HG03066 (cell line): ENCODE measurements around the gene HCFC1.
A peak's percentile ranks its signal among the peaks of the same experiment; 100 is the strongest.

Experiments used
- ATAC-seq: cut with Tn5 transposase; IDR thresholded peaks from one replicate; pipeline ENCODE4 v1.9.1; 2021; ENCODE audit warnings: low read depth; ENCODE audit not compliant: unreplicated experiment

HCFC1 gene

DNA sequence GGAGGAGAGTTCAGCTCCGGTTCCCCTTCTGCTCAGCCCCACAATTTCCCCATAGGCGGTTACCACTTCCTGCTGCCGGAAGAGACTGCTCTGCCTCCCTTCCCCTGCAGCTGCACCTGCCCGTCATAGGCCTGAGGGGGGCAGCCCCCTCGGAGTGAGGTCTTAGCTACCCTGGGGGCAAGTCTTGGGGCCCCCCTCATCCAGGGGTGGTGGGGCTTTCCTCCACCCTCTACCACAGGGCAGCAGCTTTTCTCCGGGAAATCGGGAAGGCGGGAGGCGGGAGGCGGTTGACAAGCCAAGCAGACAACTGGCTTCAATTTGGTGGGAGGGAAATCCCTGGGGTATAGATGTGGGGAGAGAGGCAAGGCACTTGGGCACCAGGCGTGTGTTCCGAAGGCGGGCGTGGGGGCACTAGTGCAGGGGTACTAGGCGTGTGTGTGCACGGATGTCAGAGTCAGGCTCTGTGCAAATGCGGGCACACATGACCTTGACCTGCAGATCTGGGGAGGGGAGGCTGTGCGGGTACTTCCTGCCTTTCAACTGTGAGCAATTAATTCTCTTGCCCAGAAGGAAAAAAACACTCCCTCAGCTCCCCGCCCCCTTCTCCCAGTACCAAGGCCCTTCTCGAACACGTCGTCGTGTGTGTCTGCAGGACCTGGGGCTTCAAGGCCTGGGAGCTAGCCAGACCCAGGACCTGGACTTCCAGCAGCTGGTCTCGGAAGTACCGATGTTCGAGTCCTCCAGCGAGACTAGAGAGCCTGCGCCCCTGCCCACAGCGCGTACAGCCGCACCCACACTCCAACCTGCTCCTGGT, 44.6 kb downstream of the HCFC1 start:
- peak; percentile 43 for ATAC-seq

DNA sequence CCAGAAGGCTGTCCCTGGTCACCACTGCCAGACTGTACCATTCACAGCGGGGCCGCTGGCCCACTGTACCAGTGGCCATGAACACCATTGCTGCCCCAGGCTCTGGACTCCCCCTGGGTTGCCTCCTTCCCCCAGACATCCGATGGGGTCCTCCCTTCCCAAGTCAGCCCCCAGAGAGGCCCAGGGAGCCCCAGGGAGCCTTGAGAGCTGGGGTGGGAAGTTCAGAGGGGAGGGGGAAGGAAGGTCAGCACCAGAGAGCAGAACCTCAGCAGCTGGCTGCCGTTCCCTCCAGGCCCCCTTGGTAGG, 45.1 kb downstream of the HCFC1 start:
- ATAC-seq: no peak

- no peak for ATAC-seq
These were observed 45.7 kb downstream of the HCFC1 start, which contains the start of gene ARHGAP4 for GRCh38 chrX:153925739-153926551. ARHGAP4 (minus strand) TSS chrX:153926264; CDS start chrX:153926202, 62 bp downstream.

DNA sequence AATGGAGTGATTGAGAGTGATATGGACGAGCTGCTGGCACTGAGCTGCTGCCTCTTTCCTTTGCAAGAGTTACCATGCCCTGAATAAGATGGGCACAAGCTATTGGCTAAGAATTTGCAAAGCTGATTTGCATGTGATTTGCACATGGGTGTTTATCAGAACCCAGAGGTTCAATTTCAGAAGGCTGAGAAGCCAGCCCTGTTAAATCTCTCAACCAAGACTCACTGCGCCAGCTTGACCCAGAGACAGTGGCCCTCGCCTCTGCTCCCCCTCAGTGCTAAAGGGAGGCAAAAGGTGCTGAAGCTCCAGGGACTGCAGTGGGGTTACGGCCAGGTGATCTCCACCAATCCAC, 46.3 kb downstream of the HCFC1 start:
- no peak for ATAC-seq

DNA sequence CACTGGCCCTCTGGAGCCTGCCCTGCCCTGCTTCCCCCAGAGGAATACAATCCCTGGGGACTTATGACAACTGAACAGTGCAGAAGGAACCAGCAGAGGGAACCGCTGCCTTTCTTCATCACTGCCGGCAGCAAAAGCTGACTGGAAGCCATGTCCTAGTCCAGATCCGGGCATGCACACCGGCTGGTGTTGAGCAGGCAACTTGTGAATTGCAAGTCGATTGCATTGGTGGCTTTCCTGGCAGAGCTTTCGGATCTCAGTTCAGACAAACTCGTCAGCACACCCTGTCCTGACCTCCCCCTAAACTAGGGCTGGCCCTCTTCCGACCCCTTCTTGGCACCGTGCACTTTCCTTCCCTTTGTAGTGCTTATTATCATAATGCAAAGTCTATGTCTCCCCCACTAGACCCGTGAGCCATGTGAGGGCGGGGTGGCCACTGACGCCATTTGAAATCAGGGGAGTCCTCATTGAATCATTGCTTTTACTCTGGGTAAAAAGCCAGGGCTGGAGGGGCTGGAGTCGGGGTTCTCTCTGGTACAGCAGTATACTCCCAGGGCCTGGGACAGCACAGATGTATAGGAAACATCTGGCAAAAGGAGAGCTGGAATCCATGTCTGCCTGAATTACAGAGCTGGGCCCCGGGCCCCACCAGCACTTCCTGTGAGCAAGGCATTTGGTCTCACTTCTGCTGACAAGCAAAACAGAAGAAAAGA, 47.3 kb downstream of the HCFC1 start:
- ATAC-seq: no peak

- no peak for ATAC-seq
These were observed 48.4 kb downstream of the HCFC1 start for GRCh38 chrX:153922932-153923857.

GRCh38 chrX:153921511-153922446, 49.8 kb downstream of the HCFC1 start:
- no peak for ATAC-seq

GRCh38 chrX:153921070-153921469, 50.5 kb downstream of the HCFC1 start:
- no peak for ATAC-seq

DNA sequence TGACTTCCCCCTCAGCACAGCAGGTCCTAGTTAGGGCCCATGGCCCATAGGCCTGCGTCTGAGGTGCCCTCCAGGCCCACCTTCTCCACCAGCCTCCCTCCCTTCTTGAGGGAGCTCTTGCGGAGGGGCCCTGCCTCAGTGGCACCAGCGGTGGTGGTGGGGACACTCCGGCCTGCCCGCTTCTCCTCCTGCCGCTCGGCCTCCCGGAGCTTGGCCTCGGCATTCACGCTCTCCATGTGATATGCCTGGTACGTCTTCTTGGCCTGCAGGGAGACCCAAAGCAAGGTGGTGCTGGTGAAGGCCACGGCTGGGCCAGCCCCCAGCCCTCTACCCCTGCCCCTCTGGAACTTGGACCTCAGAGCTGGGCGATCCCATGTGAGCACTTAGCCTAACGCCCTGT, 51.1 kb downstream of the HCFC1 start:
- ATAC-seq: no peak

GRCh38 chrX:153919281-153919680, 52.3 kb downstream of the HCFC1 start:
- ATAC-seq: no peak

DNA sequence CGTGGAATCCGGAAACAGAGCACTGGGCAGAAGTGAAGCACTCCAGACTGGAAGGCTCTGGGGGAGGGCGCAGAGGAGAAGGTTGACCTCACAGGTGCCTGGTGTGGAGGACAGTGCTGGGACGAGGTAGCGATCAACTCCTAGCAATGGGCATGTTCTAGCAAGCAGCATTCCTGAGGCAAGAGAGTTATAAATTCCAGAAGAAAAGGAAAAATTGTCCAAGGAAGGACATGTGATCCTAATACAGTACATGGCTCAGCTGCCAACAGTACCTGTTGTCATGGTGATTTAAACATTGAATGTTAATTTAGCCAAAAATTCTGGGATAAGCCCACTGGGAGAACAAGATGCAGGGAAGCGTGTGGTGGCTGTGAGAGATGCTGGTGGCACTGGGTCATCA, 53.7 kb downstream of the HCFC1 start:
- no peak for ATAC-seq

- ATAC-seq: no peak
These were observed 57.9 kb downstream of the HCFC1 start for GRCh38 chrX:153913701-153914100.

GRCh38 chrX:153913211-153913610, 58.4 kb downstream of the HCFC1 start:
- ATAC-seq: no peak

- ATAC-seq: no peak
These were observed 59.8 kb downstream of the HCFC1 start for GRCh38 chrX:153911798-153912197.

DNA sequence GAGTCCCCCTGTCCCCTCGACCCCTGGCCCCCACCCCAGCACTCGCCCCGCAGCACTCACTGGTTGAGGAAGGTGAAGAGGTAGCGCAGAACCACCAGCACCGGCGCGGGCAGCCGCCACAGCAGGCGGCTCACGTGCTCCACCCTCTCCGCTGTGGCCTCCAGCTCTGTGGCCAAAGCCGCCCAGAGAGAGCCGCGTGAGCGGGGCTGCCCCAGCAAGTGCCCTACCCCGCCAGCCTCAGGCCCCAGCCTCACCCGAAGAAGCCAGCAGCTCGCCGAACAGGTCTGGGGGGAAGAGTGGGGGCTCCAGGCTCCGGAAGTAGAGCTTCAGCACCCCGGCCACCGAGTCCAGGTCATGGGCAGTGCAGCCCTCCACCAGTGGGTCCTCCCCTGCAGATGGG, 61.2 kb downstream of the HCFC1 start:
- ATAC-seq: no peak

DNA sequence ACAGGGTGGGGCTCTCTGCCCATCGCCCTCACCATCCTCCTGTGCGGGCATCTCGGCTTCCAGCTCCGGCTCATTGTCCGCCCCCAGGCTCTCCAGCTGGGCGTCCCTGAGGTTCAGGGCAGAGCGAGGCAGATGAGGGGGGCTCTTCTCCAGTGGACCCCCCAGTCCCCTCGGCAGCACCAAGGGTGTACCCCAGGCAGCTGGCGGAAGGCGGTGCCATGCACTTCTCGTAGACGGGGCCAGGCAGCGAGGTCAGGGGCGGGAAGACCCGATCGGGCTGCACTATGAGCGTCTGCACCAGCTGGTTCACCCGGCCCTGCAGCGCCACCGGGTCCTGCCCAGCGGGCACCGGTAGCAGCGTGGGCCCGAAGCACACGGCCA, 61.6 kb downstream of the HCFC1 start:
- no peak for ATAC-seq

GRCh38 chrX:153909024-153909979, 62.3 kb downstream of the HCFC1 start:
- ATAC-seq: no peak

- no peak for ATAC-seq
These were observed 63.3 kb downstream of the HCFC1 start for GRCh38 chrX:153908219-153908860.
